SH-SY5Y (cell line): ENCODE data around the gene NR1H2.

Experiments used
- GATA2 ChIP-seq: IDR thresholded peaks from 2 replicates; pipeline ENCODE4 v1.6.1; 2011; ENCODE audit warnings: mild to moderate bottlenecking, low read depth, low read length
- GATA3 ChIP-seq: IDR thresholded peaks from 2 replicates; pipeline ENCODE4 v1.6.1; 2011; ENCODE audit warnings: low read depth, mild to moderate bottlenecking, low read length, moderate library complexity

DNA sequence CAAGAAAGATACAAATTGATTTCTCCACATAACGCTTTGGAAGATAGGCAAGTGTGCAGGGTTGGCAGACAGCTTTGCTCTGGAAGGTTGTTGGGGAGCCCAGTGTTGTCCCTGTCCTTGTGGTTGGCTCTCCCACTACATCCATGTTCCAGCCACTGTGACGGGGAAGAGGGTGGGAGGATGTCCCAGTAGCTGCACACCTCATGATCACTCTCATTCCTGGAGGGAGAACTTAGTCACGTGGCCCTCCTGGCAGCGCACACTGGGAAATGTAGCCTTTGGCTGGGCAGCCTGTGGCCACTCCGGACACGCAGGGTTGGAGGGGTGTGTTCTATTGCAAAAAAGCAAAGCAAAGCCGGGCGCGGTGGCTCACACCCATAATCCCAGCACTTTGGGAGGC lies 17.8 kb downstream of the NR1H2 start:
- TF ChIP-seq GATA2 (no peak), GATA3 (no peak)
